H1 (cell line): Measurements from ENCODE around the gene WNT3A. TPM values are rescaled to one million over a fixed set of nuclear protein-coding genes. Genes with fewer than 3 reads are reported as not detected.

Experiments used
- CTCF ChIA-PET: fragments of 300-600 bp; sonication (Branson Sonifier 250); formaldehyde crosslinking; loops from one replicate; lab custom pipeline; 2021; ENCODE audit not compliant: partially characterized antibody; lab: Charles Lee
- POLR2A ChIA-PET: fragments of 300-600 bp; sonication (Branson Sonifier 250); formaldehyde crosslinking; loops from one replicate; lab custom pipeline; 2021; ENCODE audit warnings: inconsistent platforms; ENCODE audit not compliant: partially characterized antibody; lab: Charles Lee
- DNase-seq, 2 experiments: peaks; one replicate each; pipeline versions ENCODE4 v3.0.0 to v3.0.0-alpha.2; 2010 to 2022; ENCODE audit warnings: low spot score in 2 of 2, low read depth in 1 of 2, mixed read lengths in 1 of 2
- FAIRE-seq: peaks from 2 replicates; lab custom pipeline; 2011; peaks lifted over from hg19 to GRCh38; lab: Jason Lieb, UNC
- H2AFZ ChIP-seq: 2 replicates; pipeline ENCODE4 v1.8.1; 2012; ENCODE audit warnings: low read length, inconsistent platforms
- H2AK5ac ChIP-seq: 2 replicates; pipeline ENCODE4 v1.6.1; 2013; ENCODE audit warnings: low read depth, low read length
- H2BK120ac ChIP-seq: replicated peaks from 2 replicates; pipeline ENCODE3; 2013; ENCODE audit warnings: low read depth, low read length, inconsistent platforms
- H2BK12ac ChIP-seq: 2 replicates; pipeline ENCODE4 v1.6.1; 2013; ENCODE audit warnings: low read depth, low read length
- H2BK15ac ChIP-seq: 2 replicates; pipeline ENCODE4 v1.6.1; 2013; ENCODE audit warnings: low read length
- H2BK20ac ChIP-seq: 2 replicates; pipeline ENCODE4 v1.6.1; 2013; ENCODE audit warnings: low read length
- H2BK5ac ChIP-seq: 2 replicates; pipeline ENCODE4 v1.6.1; 2013; ENCODE audit warnings: low read depth, low read length
- H3K14ac ChIP-seq: 2 replicates; pipeline ENCODE4 v1.6.1; 2013; ENCODE audit warnings: inconsistent platforms; ENCODE audit not compliant: insufficient read length
- H3K18ac ChIP-seq: 2 replicates; pipeline ENCODE4 v1.6.1; 2013; ENCODE audit warnings: low read length; ENCODE audit errors: extremely low read depth
- H3K23ac ChIP-seq: 2 replicates; pipeline ENCODE4 v1.6.1; 2013; ENCODE audit warnings: inconsistent platforms; ENCODE audit not compliant: insufficient read length
- H3K23me2 ChIP-seq: 2 replicates; pipeline ENCODE4 v1.6.1; 2013; ENCODE audit warnings: low read depth, low read length
- H3K27ac ChIP-seq: 2 replicates; pipeline ENCODE4 v1.6.1; 2011; ENCODE audit warnings: low read depth, low read length, inconsistent platforms
- H3K27me3 ChIP-seq, 4 experiments: replicated peaks in 1 of 4; 1 replicate in 1 of 4; 2 replicates in 3 of 4; pipeline versions ENCODE4 v1.6.1 to v1.8.1; 2011 to 2013; ENCODE audit warnings: low read length in 3 of 4, mild to moderate bottlenecking in 3 of 4, inconsistent platforms in 2 of 4, mixed read lengths in 2 of 4, moderate library complexity in 1 of 4; ENCODE audit not compliant: control insufficient read depth in 3 of 4, insufficient read depth in 3 of 4; ENCODE audit errors: extremely low read depth in 1 of 4
- H3K36me3 ChIP-seq, 4 experiments: 2 replicates each; pipeline versions ENCODE4 v1.6.1 to v1.8.1; 2011 to 2013; ENCODE audit warnings: mild to moderate bottlenecking in 4 of 4, low read length in 3 of 4, moderate library complexity in 2 of 4, control low read depth in 1 of 4, inconsistent platforms in 1 of 4; ENCODE audit not compliant: insufficient read depth in 4 of 4, control insufficient read depth in 2 of 4
- H3K4ac ChIP-seq: replicated peaks from 2 replicates; pipeline ENCODE3; 2013; ENCODE audit warnings: low read length, low read depth, mixed read lengths, inconsistent platforms; ENCODE audit not compliant: insufficient read length
- H3K4me1 ChIP-seq, 4 experiments: replicated peaks in 1 of 4; 1 replicate in 1 of 4; 2 replicates in 3 of 4; pipeline versions ENCODE4 v1.6.1 to v1.8.1; 2011 to 2013; ENCODE audit warnings: low read length in 3 of 4, inconsistent platforms in 2 of 4, mixed read lengths in 1 of 4; ENCODE audit not compliant: insufficient read depth in 4 of 4, control insufficient read depth in 3 of 4
- H3K4me2 ChIP-seq, 2 experiments: 2 replicates each; pipeline versions ENCODE4 v1.6.1 to v1.8.1; 2011 to 2013; ENCODE audit warnings: low read depth in 2 of 2, low read length in 2 of 2, control low read depth in 1 of 2, inconsistent platforms in 1 of 2, mild to moderate bottlenecking in 1 of 2; ENCODE audit not compliant: insufficient read depth in 1 of 2
- H3K4me3 ChIP-seq, 4 experiments: fragments of 200-600, 300-600 bp in 1 of 4; sonication (generic), shearing (Covaris generic), sonication (Bioruptor Twin) in 1 of 4; 2 replicates each; pipeline versions ENCODE4 v1.5.1 to v1.8.1; 2011 to 2016; ENCODE audit warnings: low read length in 4 of 4, low read depth in 3 of 4, control low read depth in 2 of 4, inconsistent platforms in 2 of 4, mild to moderate bottlenecking in 2 of 4, mixed read lengths in 1 of 4, moderate library complexity in 1 of 4; ENCODE audit not compliant: insufficient read depth in 2 of 4; ENCODE audit errors: extremely low read depth in 1 of 4
- H3K56ac ChIP-seq: replicated peaks from 2 replicates; pipeline ENCODE3; 2013; ENCODE audit warnings: low read depth, mild to moderate bottlenecking, mixed read lengths, low read length, inconsistent platforms; ENCODE audit not compliant: insufficient read length
- H3K79me1 ChIP-seq: 2 replicates; pipeline ENCODE4 v1.6.1; 2013; ENCODE audit warnings: low read depth, low read length, control low read depth
- H3K79me2 ChIP-seq, 2 experiments: 2 replicates each; pipeline versions ENCODE4 v1.6.1 to v1.8.1; 2012 to 2013; ENCODE audit warnings: low read length in 2 of 2, mild to moderate bottlenecking in 2 of 2, inconsistent platforms in 1 of 2; ENCODE audit not compliant: insufficient read depth in 2 of 2, control insufficient read depth in 1 of 2
- H3K9ac ChIP-seq, 4 experiments: replicated peaks in 1 of 4; 1 replicate in 1 of 4; 2 replicates in 3 of 4; pipeline versions ENCODE4 v1.6.1 to v1.8.1; 2011 to 2013; ENCODE audit warnings: low read depth in 3 of 4, low read length in 3 of 4, control low read depth in 2 of 4, mild to moderate bottlenecking in 2 of 4, moderate library complexity in 2 of 4, inconsistent platforms in 1 of 4; ENCODE audit errors: extremely low read depth in 1 of 4
- H3K9me3 ChIP-seq, 2 experiments: 2 replicates each; pipeline versions ENCODE4 v1.6.1 to v1.8.1; 2012 to 2013; ENCODE audit warnings: mild to moderate bottlenecking in 2 of 2, moderate library complexity in 2 of 2, control low read depth in 1 of 2, inconsistent platforms in 1 of 2, low read depth in 1 of 2, low read length in 1 of 2, mixed read lengths in 1 of 2; ENCODE audit not compliant: insufficient read depth in 2 of 2
- H4K20me1 ChIP-seq, 2 experiments: replicated peaks in 1 of 2; 2 replicates each; pipeline versions ENCODE3 to v1.8.1; 2011 to 2013; ENCODE audit warnings: inconsistent platforms in 2 of 2, low read length in 2 of 2, mild to moderate bottlenecking in 1 of 2; ENCODE audit not compliant: insufficient read depth in 2 of 2, control insufficient read depth in 1 of 2
- H4K5ac ChIP-seq: 2 replicates; pipeline ENCODE4 v1.6.1; 2013; ENCODE audit warnings: low read length, low read depth, mixed read lengths, inconsistent platforms; ENCODE audit not compliant: insufficient read length
- H4K8ac ChIP-seq: 2 replicates; pipeline ENCODE4 v1.8.0; 2013; ENCODE audit warnings: mild to moderate bottlenecking, moderate library complexity, low read length, inconsistent platforms; ENCODE audit not compliant: insufficient read depth; ENCODE audit errors: extremely low read depth
- H4K91ac ChIP-seq: replicated peaks from 2 replicates; pipeline ENCODE3; 2013; ENCODE audit warnings: low read length, mixed read lengths, inconsistent platforms; ENCODE audit not compliant: insufficient read length
- ATF2 ChIP-seq: IDR thresholded peaks from 2 replicates; pipeline ENCODE4 v1.6.1; 2012; ENCODE audit warnings: low read length, inconsistent platforms
- CBX8 ChIP-seq: fragments of 300-800, 300-1000 bp; sonication (generic); IDR thresholded peaks from 2 replicates; pipeline ENCODE4 v1.7.1; 2016; ENCODE audit warnings: low read depth, low read length, borderline replicate concordance
- CEBPB ChIP-seq: IDR thresholded peaks from 2 replicates; pipeline ENCODE4 v1.6.1; 2012; ENCODE audit warnings: low read depth, low read length
- CHD1 ChIP-seq: IDR thresholded peaks from 2 replicates; pipeline ENCODE4 v1.6.1; 2012; ENCODE audit warnings: low read depth, low read length, improper control_type of control experiment
- CREB1 ChIP-seq: IDR thresholded peaks from 2 replicates; pipeline ENCODE4 v1.6.1; 2012; ENCODE audit warnings: inconsistent platforms
- EGR1 ChIP-seq: IDR thresholded peaks from 2 replicates; pipeline ENCODE4 v1.6.1; 2011; ENCODE audit warnings: low read depth, low read length, borderline replicate concordance
- GABPA ChIP-seq: IDR thresholded peaks from 2 replicates; pipeline ENCODE4 v1.6.1; 2011; ENCODE audit warnings: mild to moderate bottlenecking, low read length, moderate library complexity, borderline replicate concordance; ENCODE audit not compliant: insufficient read depth
- KDM4A ChIP-seq: IDR thresholded peaks from one replicate; pipeline ENCODE4 v1.7.1; 2012; ENCODE audit warnings: low read depth, mild to moderate bottlenecking, moderate library complexity, low read length, inconsistent platforms; ENCODE audit not compliant: severe bottlenecking
- MAX ChIP-seq: IDR thresholded peaks from 2 replicates; pipeline ENCODE4 v1.6.1; 2012; ENCODE audit warnings: inconsistent platforms
- YY1 ChIP-seq: IDR thresholded peaks from 2 replicates; pipeline ENCODE4 v1.6.1; 2011; ENCODE audit warnings: low read depth, mild to moderate bottlenecking, low read length
- WGBS, 2 experiments: shearing (Covaris generic) in 1 of 2; methylation state at CpG; one replicate each; pipeline versions ENCODE4 v1.1.6 to v1.1.7; 2013 to 2015; ENCODE audit warnings: low lambda C conversion rate in 2 of 2, mixed read lengths in 2 of 2, inconsistent platforms in 1 of 2, low coverage in 1 of 2, missing lambda C conversion rate in 1 of 2; ENCODE audit not compliant: insufficient replicate concordance in 2 of 2, insufficient coverage in 1 of 2, insufficient read length in 1 of 2; ENCODE audit errors: extremely low coverage in 1 of 2, missing lambda C conversion rate in 1 of 2; 5-methylcytosine and 5-hydroxymethylcytosine counted together
- polyA plus RNA-seq, 7 experiments: library from polyadenylated mRNA; depleted of rRNA in 3 of 7; stranded (reverse) in 5 of 7; unstranded in 2 of 7; fragments of >200 nt in 5 of 7; fragments of 200-250 nt in 2 of 7; gene quantifications; 1 replicate in 5 of 7; 2 replicates in 1 of 7; 4 replicates in 1 of 7; pipeline versions ENCODE4 v1.2.1 to v1.2.3, GENCODE V29; 2011 to 2013; ENCODE audit warnings: missing spikeins in 2 of 7, mixed read lengths in 2 of 7
- total RNA-seq: library from RNA; stranded (reverse); fragmentation: NEBNext Ultra II Directional; extraction: Animal tissue kit (Norgen Biotek cat#: 25700); gene quantifications from 2 replicates; pipeline ENCODE4 v1.2.1, GENCODE V29; 2021

Gene WNT3A
- total and polyA plus RNA-seq, 2 of the 8 experiments (the other 6 are each of a cell fraction or from before 2014, with no cell fraction given), result 0.08 to 0.19 TPM

GRCh38 chr1:228100822-228101613 is 94.2 kb downstream of the WNT3A start:
- POLR2A ChIA-PET, result interaction anchor here (4.2 to 5.6 kb wide), 2 partner anchors 12 to 18 kb away, joined by 27 to 53 read pairs; partner anchors contain the start of gene ARF1
- Histone ChIP-seq H2AK5ac (no peak overlapping the region), H4K5ac (no peak overlapping the region), H2BK12ac (no peak overlapping the region), H3K23ac (no peak overlapping the region), H3K4ac (no peak overlapping the region), H2BK120ac (no peak overlapping the region), H3K4me3 (0 out of 8 replicates have a peak overlapping the region, but pooled peaks of 1 of the 4 experiments have one; percentile 92), H3K23me2 (peaks cover 6% of the 10 kb centered on the region; the same call in 1 of the 2 replicates), H3K9ac (no peak overlapping the region), H3K4me2 (no peak overlapping the region; a peak in 1 of 4 replicates), H4K91ac (no peak overlapping the region), H3K36me3 (peaks cover 13 to 38% (median 20%) of the 10 kb centered on the region in 4 experiments; a peak in 7 of 8 replicates), H4K20me1 (peaks cover 17 to 39% of the 10 kb centered on the region in 2 experiments), H2AFZ (no peak overlapping the region), H2BK15ac (no peak overlapping the region), H3K56ac (no peak overlapping the region), H3K27ac (no peak overlapping the region), H3K18ac (no peak overlapping the region), H4K8ac (no peak overlapping the region; the same call in none of the 2 replicates), H3K79me2 (peaks cover 0 to 12% of the 10 kb centered on the region in 2 experiments; a peak in 2 of 4 replicates), H3K14ac (no peak overlapping the region), H2BK5ac (no peak overlapping the region), H2BK20ac (no peak overlapping the region), H3K79me1 (peaks cover 16% of the 10 kb centered on the region), H3K9me3 (no peaks in the 10 kb centered on the region), H3K27me3 (no peaks in the 10 kb centered on the region; a peak in 1 of 7 replicates), H3K4me1 (peaks cover 0 to 2% (median 0%) of the 10 kb centered on the region in 4 experiments; a peak in 1 of 7 replicates)
- CTCF ChIA-PET, result interaction anchor here (1.1 to 3.8 kb wide), 3 partner anchors 10 to 102 kb away, joined by 4 to 13 read pairs (median 8); no protein-coding TSS in a partner anchor
- FAIRE-seq, result no peak
- peak in 1 of 2 experiments; percentile 37 for DNase-seq
- 94% methylated on average over 12 of the region's 12 CpGs; no CpG with 5 or more reads in 1 of the 2 experiments for WGBS, 2 experiments
- TF ChIP-seq GABPA (no peak), EGR1 (no peak), KDM4A (no peak), ATF2 (no peak), MAX (no peak), CHD1 (no peak), YY1 (no peak), CREB1 (no peak), CBX8 (no peak), CEBPB (no peak)
